ENCODE measurements around the gene ETV6.
A peak's percentile ranks its signal among the peaks of the same experiment; 100 is the strongest.

The ETV6 gene

GRCh38 chr12:11652351-11653040, 3.0 kb downstream of the ETV6 start:
- Mint-ChIP-seq H3K27me3 (no peaks in the 10 kb centered on the region), H3K27ac (peak overlapping the region; percentile 98), H3K36me3 (peaks cover 6% of the 10 kb centered on the region), H3K4me1 (peaks cover 44% of the 10 kb centered on the region), H3K9me3 (no peaks in the 10 kb centered on the region), H3K4me3 (peak overlapping the region; percentile 98)
- no peak for ATAC-seq (ENCODE audit: low read depth)
- DNase-seq (ENCODE audit: low spot score in 2 of 2): peak in 1 of 2 donors; percentile 23

GRCh38 chr12:11653215-11653753, 3.8 kb downstream of the ETV6 start:
- Mint-ChIP-seq H3K36me3 (peaks cover 9% of the 10 kb centered on the region), H3K27ac (peak overlapping the region; percentile 98), H3K9me3 (no peaks in the 10 kb centered on the region), H3K4me3 (peak overlapping the region; percentile 98), H3K4me1 (peaks cover 49% of the 10 kb centered on the region), H3K27me3 (no peaks in the 10 kb centered on the region)
- ATAC-seq (ENCODE audit: low read depth) (no peak), DNase-seq (ENCODE audit: low spot score in 2 of 2) (no peak)

GRCh38 chr12:11654338-11654737, 4.9 kb downstream of the ETV6 start:
- peak in 1 of 2 donors; percentile 15 for DNase-seq (ENCODE audit: low spot score in 2 of 2)
- peak overlapping the region; percentile 35 for H3K4me3 Mint-ChIP-seq
- H3K9me3 Mint-ChIP-seq: no peaks in the 10 kb centered on the region
- H3K27me3 Mint-ChIP-seq: no peaks in the 10 kb centered on the region
- H3K4me1 Mint-ChIP-seq: peaks cover 50% of the 10 kb centered on the region
- peaks cover 10% of the 10 kb centered on the region for H3K36me3 Mint-ChIP-seq
- peak overlapping the region; percentile 98 for H3K27ac Mint-ChIP-seq
- ATAC-seq (ENCODE audit: low read depth): peak; percentile 16

GRCh38 chr12:11654802-11655201, 5.3 kb downstream of the ETV6 start:
- peaks cover 54% of the 10 kb centered on the region for H3K4me1 Mint-ChIP-seq
- H3K4me3 Mint-ChIP-seq: no peak overlapping the region
- DNase-seq (ENCODE audit: low spot score in 2 of 2): no peak
- no peaks in the 10 kb centered on the region for H3K27me3 Mint-ChIP-seq
- H3K9me3 Mint-ChIP-seq: no peaks in the 10 kb centered on the region
- ATAC-seq (ENCODE audit: low read depth): no peak
- H3K36me3 Mint-ChIP-seq: peaks cover 11% of the 10 kb centered on the region
- no peak overlapping the region for H3K27ac Mint-ChIP-seq

GRCh38 chr12:11655842-11656241, 6.4 kb downstream of the ETV6 start:
- Mint-ChIP-seq H3K9me3 (no peaks in the 10 kb centered on the region), H3K36me3 (peaks cover 11% of the 10 kb centered on the region), H3K27me3 (no peaks in the 10 kb centered on the region), H3K27ac (no peak overlapping the region), H3K4me3 (no peak overlapping the region), H3K4me1 (peaks cover 57% of the 10 kb centered on the region)
- DNase-seq (ENCODE audit: low spot score in 2 of 2) (no peak), ATAC-seq (ENCODE audit: low read depth) (no peak)

GRCh38 chr12:11656550-11656949, 7.1 kb downstream of the ETV6 start:
- no peak for DNase-seq (ENCODE audit: low spot score in 2 of 2)
- Mint-ChIP-seq H3K27me3 (no peaks in the 10 kb centered on the region), H3K4me1 (peaks cover 59% of the 10 kb centered on the region), H3K27ac (peak overlapping the region; percentile 21), H3K4me3 (no peak overlapping the region), H3K9me3 (no peaks in the 10 kb centered on the region), H3K36me3 (peaks cover 13% of the 10 kb centered on the region)
- ATAC-seq (ENCODE audit: low read depth): no peak

- DNase-seq (ENCODE audit: low spot score in 2 of 2) (no peak), ATAC-seq (ENCODE audit: low read depth) (no peak)
- no peak overlapping the region for H3K4me3 Mint-ChIP-seq
- no peaks in the 10 kb centered on the region for H3K27me3 Mint-ChIP-seq
- H3K36me3 Mint-ChIP-seq: peaks cover 21% of the 10 kb centered on the region
- H3K9me3 Mint-ChIP-seq: no peaks in the 10 kb centered on the region
- peak overlapping the region; percentile 31 for H3K27ac Mint-ChIP-seq
- H3K4me1 Mint-ChIP-seq: peaks cover 64% of the 10 kb centered on the region
Measured at GRCh38 chr12:11657511-11657910, 8.0 kb downstream of the ETV6 start.

- ATAC-seq (ENCODE audit: low read depth) (no peak), DNase-seq (ENCODE audit: low spot score in 2 of 2) (no peak)
- Mint-ChIP-seq H3K27me3 (no peaks in the 10 kb centered on the region), H3K4me1 (peaks cover 61% of the 10 kb centered on the region), H3K27ac (peak overlapping the region; percentile 72), H3K9me3 (no peaks in the 10 kb centered on the region), H3K36me3 (peaks cover 23% of the 10 kb centered on the region), H3K4me3 (no peak overlapping the region)
Measured at GRCh38 chr12:11658791-11659190, 9.3 kb downstream of the ETV6 start.

- no peak overlapping the region for H3K4me3 Mint-ChIP-seq
- DNase-seq (ENCODE audit: low spot score in 2 of 2): no peak
- peaks cover 70% of the 10 kb centered on the region for H3K4me1 Mint-ChIP-seq
- no peak overlapping the region for H3K27ac Mint-ChIP-seq
- no peaks in the 10 kb centered on the region for H3K27me3 Mint-ChIP-seq
- no peaks in the 10 kb centered on the region for H3K9me3 Mint-ChIP-seq
- peaks cover 29% of the 10 kb centered on the region for H3K36me3 Mint-ChIP-seq
- ATAC-seq (ENCODE audit: low read depth): no peak
Measured at GRCh38 chr12:11660624-11661023, 11.2 kb downstream of the ETV6 start.

GRCh38 chr12:11661491-11662089, 12.1 kb downstream of the ETV6 start:
- Mint-ChIP-seq H3K36me3 (peaks cover 27% of the 10 kb centered on the region), H3K27ac (no peak overlapping the region)
- ATAC-seq (ENCODE audit: low read depth): no peak

GRCh38 chr12:11662369-11662768, 12.9 kb downstream of the ETV6 start:
- no peaks in the 10 kb centered on the region for H3K27me3 Mint-ChIP-seq
- no peak overlapping the region for H3K27ac Mint-ChIP-seq
- H3K4me1 Mint-ChIP-seq: peaks cover 69% of the 10 kb centered on the region
- peaks cover 23% of the 10 kb centered on the region for H3K36me3 Mint-ChIP-seq
- H3K4me3 Mint-ChIP-seq: no peak overlapping the region
- DNase-seq (ENCODE audit: low spot score in 2 of 2) (no peak), ATAC-seq (ENCODE audit: low read depth) (no peak)
- no peaks in the 10 kb centered on the region for H3K9me3 Mint-ChIP-seq

More at GRCh38 chr12:11661491-11662089, 12.1 kb downstream of the ETV6 start:
- peaks cover 70% of the 10 kb centered on the region for H3K4me1 Mint-ChIP-seq
- no peaks in the 10 kb centered on the region for H3K9me3 Mint-ChIP-seq
- H3K27me3 Mint-ChIP-seq: no peaks in the 10 kb centered on the region
- DNase-seq (ENCODE audit: low spot score in 2 of 2): no peak
- H3K4me3 Mint-ChIP-seq: no peak overlapping the region

- H3K9me3 Mint-ChIP-seq: no peaks in the 10 kb centered on the region
- no peak for ATAC-seq (ENCODE audit: low read depth)
- peaks cover 20% of the 10 kb centered on the region for H3K36me3 Mint-ChIP-seq
- no peak overlapping the region for H3K27ac Mint-ChIP-seq
- H3K4me1 Mint-ChIP-seq: peaks cover 62% of the 10 kb centered on the region
- H3K4me3 Mint-ChIP-seq: no peak overlapping the region
- no peak for DNase-seq (ENCODE audit: low spot score in 2 of 2)
- H3K27me3 Mint-ChIP-seq: no peaks in the 10 kb centered on the region
Measured at GRCh38 chr12:11663130-11663529, 13.7 kb downstream of the ETV6 start.

- Mint-ChIP-seq H3K4me3 (no peak overlapping the region), H3K27ac (no peak overlapping the region)
- DNase-seq (ENCODE audit: low spot score in 2 of 2): no peak
Measured at GRCh38 chr12:11664101-11664500, 14.6 kb downstream of the ETV6 start.

GRCh38 chr12:11666131-11667050, 16.9 kb downstream of the ETV6 start:
- ATAC-seq (ENCODE audit: low read depth) (no peak), DNase-seq (ENCODE audit: low spot score in 2 of 2) (no peak)
- Mint-ChIP-seq H3K36me3 (peaks cover 20% of the 10 kb centered on the region), H3K9me3 (no peaks in the 10 kb centered on the region), H3K27ac (peak overlapping the region; percentile 54), H3K4me3 (no peak overlapping the region), H3K27me3 (no peaks in the 10 kb centered on the region), H3K4me1 (peaks cover 62% of the 10 kb centered on the region)

More at GRCh38 chr12:11664101-11664500, 14.6 kb downstream of the ETV6 start:
- no peak for ATAC-seq (ENCODE audit: low read depth)
- Mint-ChIP-seq H3K36me3 (peaks cover 20% of the 10 kb centered on the region), H3K27me3 (no peaks in the 10 kb centered on the region), H3K9me3 (no peaks in the 10 kb centered on the region), H3K4me1 (peaks cover 67% of the 10 kb centered on the region)
